PC-9 (cell line): ENCODE data around the gene AP1G2.

Experiments used
- EZH2 ChIP-seq: fragments of 200-600 bp; sonication (generic); IDR thresholded peaks from 2 replicates; pipeline ENCODE4 v1.8.0; 2017; ENCODE audit warnings: antibody characterized with exemption, low read depth
- TF ChIP-seq, protein P1 (sequence below): fragments of 200-600 bp; sonication (generic); conservative IDR thresholded peaks from 2 replicates; pipeline ENCODE4 v1.6.1; 2017; ENCODE audit warnings: mixed run types, antibody characterized with exemption, mild to moderate bottlenecking, moderate library complexity

DNA sequence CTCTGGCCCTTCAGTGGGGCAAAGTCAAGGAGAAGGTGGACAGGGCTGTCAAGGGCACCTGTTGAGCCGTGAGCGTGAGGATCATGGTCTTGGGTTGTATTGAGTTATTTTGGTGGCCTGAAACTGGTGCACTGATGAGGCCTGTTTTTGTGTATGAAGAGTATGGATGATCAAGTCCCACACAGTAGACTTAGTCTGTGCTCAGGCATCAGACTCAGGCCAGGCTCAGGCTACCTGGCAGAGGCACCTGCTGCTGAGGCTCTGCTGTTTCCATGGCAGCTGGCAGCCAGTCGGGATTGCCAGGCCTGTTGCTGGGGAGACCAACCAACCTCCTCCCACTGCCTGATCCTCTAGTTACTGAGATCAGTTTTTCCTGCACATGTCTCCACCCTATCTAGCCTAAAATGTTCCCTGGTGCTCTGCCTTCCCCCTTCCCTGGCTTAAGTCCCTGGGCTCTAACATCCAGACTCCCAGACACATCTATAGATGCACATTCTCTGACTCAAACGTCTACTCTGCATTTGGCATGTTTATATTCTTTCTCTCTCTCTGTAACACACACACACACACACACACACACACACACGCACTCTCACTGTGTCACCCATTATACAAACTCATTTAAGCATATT, 5.9 kb upstream of the AP1G2 start:
- TF ChIP-seq, protein P1, sequence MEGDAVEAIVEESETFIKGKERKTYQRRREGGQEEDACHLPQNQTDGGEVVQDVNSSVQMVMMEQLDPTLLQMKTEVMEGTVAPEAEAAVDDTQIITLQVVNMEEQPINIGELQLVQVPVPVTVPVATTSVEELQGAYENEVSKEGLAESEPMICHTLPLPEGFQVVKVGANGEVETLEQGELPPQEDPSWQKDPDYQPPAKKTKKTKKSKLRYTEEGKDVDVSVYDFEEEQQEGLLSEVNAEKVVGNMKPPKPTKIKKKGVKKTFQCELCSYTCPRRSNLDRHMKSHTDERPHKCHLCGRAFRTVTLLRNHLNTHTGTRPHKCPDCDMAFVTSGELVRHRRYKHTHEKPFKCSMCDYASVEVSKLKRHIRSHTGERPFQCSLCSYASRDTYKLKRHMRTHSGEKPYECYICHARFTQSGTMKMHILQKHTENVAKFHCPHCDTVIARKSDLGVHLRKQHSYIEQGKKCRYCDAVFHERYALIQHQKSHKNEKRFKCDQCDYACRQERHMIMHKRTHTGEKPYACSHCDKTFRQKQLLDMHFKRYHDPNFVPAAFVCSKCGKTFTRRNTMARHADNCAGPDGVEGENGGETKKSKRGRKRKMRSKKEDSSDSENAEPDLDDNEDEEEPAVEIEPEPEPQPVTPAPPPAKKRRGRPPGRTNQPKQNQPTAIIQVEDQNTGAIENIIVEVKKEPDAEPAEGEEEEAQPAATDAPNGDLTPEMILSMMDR = no peak
- TF ChIP-seq EZH2 = no peak
